K562 (cell line): Measurements from ENCODE around the gene S100A10. TPM values are rescaled to one million over a fixed set of nuclear protein-coding genes. Genes with fewer than 3 reads are reported as not detected.
A peak's percentile ranks its signal among the peaks of the same experiment; 100 is the strongest.

ENCODE experiments used
- CEBPB ChIP-seq: fragments of 450-650 bp; IDR thresholded peaks from 2 replicates; pipeline ENCODE4 v1.6.1; 2016; ENCODE audit warnings: missing genetic modification characterization, missing compliant biosample characterization
- CXXC5 ChIP-seq: fragments of 250-450 bp; sonication (Bioruptor Pico); IDR thresholded peaks from 2 replicates; pipeline ENCODE4 v1.8.0; 2022; ENCODE audit warnings: inconsistent platforms, mild to moderate bottlenecking, moderate library complexity
- EHMT2 ChIP-seq: fragments of 450-650 bp; IDR thresholded peaks from 2 replicates; pipeline ENCODE4 v1.6.1; 2018; ENCODE audit warnings: antibody characterized with exemption
- EP400 ChIP-seq: fragments of 450-650 bp; IDR thresholded peaks from 2 replicates; pipeline ENCODE4 v1.6.1; 2017; ENCODE audit warnings: antibody characterized with exemption, mild to moderate bottlenecking, moderate library complexity
- FOSL1 ChIP-seq: fragments of 200-800 bp; sonication (Bioruptor generic); conservative IDR thresholded peaks from 2 replicates; pipeline ENCODE4 v1.6.1; 2016; ENCODE audit warnings: missing genetic modification characterization, missing compliant biosample characterization
- L3MBTL2 ChIP-seq: fragments of 450-650 bp; IDR thresholded peaks from 2 replicates; pipeline ENCODE4 v1.6.1; 2016; ENCODE audit warnings: mild to moderate bottlenecking, moderate library complexity
- MECOM ChIP-seq: fragments of 250-450 bp; sonication (Bioruptor Pico); IDR thresholded peaks from 2 replicates; pipeline ENCODE4 v1.8.0; 2022; ENCODE audit warnings: inconsistent platforms
- NFRKB ChIP-seq: fragments of 450-650 bp; IDR thresholded peaks from 2 replicates; pipeline ENCODE4 v1.6.1; 2016; ENCODE audit warnings: low read depth
- POLR2H ChIP-seq: IDR thresholded peaks from 2 replicates; pipeline ENCODE4 v1.6.1; 2016; ENCODE audit warnings: missing genetic modification characterization, low read depth, mild to moderate bottlenecking, control low read depth, missing compliant biosample characterization, moderate library complexity
- RBFOX2 ChIP-seq: fragments of 200-400 bp; formaldehyde crosslinking; IDR thresholded peaks from 2 replicates; pipeline ENCODE4 v1.6.1; 2017; ENCODE audit warnings: low read depth, mild to moderate bottlenecking, low read length, moderate library complexity
- TAF7 ChIP-seq: fragments of 450-650 bp; IDR thresholded peaks from 2 replicates; pipeline ENCODE4 v1.6.1; 2016; ENCODE audit warnings: missing genetic modification characterization, missing compliant biosample characterization
- TRIM24 ChIP-seq, 2 experiments: fragments of 450-650 bp; IDR thresholded peaks; 2 replicates each; pipeline ENCODE4 v1.6.1; 2016
- ZC3H8 ChIP-seq: fragments of 450-650 bp; IDR thresholded peaks from 2 replicates; pipeline ENCODE4 v1.6.1; 2017
- ZNF175 ChIP-seq: fragments of 200-800 bp; sonication (Bioruptor generic); IDR thresholded peaks from 2 replicates; pipeline ENCODE4 v1.6.1; 2016; ENCODE audit warnings: low read depth, mild to moderate bottlenecking, missing genetic modification characterization, missing compliant biosample characterization
- ZNF239 ChIP-seq: fragments of 250-450 bp; sonication (Bioruptor Pico); IDR thresholded peaks from 2 replicates; pipeline ENCODE4 v1.4.0; 2020; ENCODE audit warnings: mild to moderate bottlenecking
- ZSCAN32 ChIP-seq: fragments of 450-650 bp; formaldehyde crosslinking; IDR thresholded peaks from 2 replicates; pipeline ENCODE4 v1.4.0; 2020; ENCODE audit warnings: mild to moderate bottlenecking, moderate library complexity
- polyA plus RNA-seq, 8 experiments: library from polyadenylated mRNA; depleted of rRNA in 4 of 8; stranded (reverse) in 5 of 8; unstranded in 3 of 8; fragments of >200 nt; fragmentation: Nextera tagmentation in 2 of 8; fragmentation: Illumina TruSeq in 1 of 8; extraction: Ambion mirVana in 2 of 8; extraction: Trizol in 1 of 8; gene quantifications; 2 replicates each; pipeline versions ENCODE4 v1.2.1 to v1.2.3, GENCODE V29; 2011 to 2014; ENCODE audit warnings: inconsistent platforms in 1 of 8, missing spikeins in 1 of 8
- total RNA-seq, 7 experiments: library from RNA; depleted of rRNA in 6 of 7; stranded (reverse); fragments of >200 nt in 6 of 7; fragmentation: Illumina TruSeq in 2 of 7; extraction: Trizol in 2 of 7; gene quantifications; 2 replicates each; pipeline versions ENCODE4 v1.2.1 to v1.2.3, GENCODE V29; 2011 to 2021; ENCODE audit warnings: low replicate concordance in 1 of 7
- TF ChIP-seq, protein P1 (sequence below): fragments of 150-350 bp; IDR thresholded peaks from 2 replicates; pipeline ENCODE4 v1.6.1; 2014; ENCODE audit warnings: low read depth, mild to moderate bottlenecking, low read length, borderline replicate concordance
- TF ChIP-seq, protein P2 (sequence below): fragments of 250-450 bp; sonication (Bioruptor Pico); IDR thresholded peaks from 2 replicates; pipeline ENCODE4 v1.8.0; 2022; ENCODE audit warnings: inconsistent platforms
- TF ChIP-seq, protein P3 (sequence below): fragments of 450-650 bp; formaldehyde crosslinking; conservative IDR thresholded peaks from 2 replicates; pipeline ENCODE4 v1.4.0; 2022; ENCODE audit warnings: mild to moderate bottlenecking, missing genetic modification characterization
- TF ChIP-seq, protein P4 (sequence below), 2 experiments: fragments of 450-650 bp; IDR thresholded peaks; 2 replicates each; pipeline ENCODE4 v1.6.1; 2016

Gene S100A10
- total and polyA plus RNA-seq, 9 of the 15 experiments (the other 6 are each of a cell fraction or from before 2014, with no cell fraction given) = 0.32 to 1.6 (median 0.50) TPM; not detected in 3

DNA sequence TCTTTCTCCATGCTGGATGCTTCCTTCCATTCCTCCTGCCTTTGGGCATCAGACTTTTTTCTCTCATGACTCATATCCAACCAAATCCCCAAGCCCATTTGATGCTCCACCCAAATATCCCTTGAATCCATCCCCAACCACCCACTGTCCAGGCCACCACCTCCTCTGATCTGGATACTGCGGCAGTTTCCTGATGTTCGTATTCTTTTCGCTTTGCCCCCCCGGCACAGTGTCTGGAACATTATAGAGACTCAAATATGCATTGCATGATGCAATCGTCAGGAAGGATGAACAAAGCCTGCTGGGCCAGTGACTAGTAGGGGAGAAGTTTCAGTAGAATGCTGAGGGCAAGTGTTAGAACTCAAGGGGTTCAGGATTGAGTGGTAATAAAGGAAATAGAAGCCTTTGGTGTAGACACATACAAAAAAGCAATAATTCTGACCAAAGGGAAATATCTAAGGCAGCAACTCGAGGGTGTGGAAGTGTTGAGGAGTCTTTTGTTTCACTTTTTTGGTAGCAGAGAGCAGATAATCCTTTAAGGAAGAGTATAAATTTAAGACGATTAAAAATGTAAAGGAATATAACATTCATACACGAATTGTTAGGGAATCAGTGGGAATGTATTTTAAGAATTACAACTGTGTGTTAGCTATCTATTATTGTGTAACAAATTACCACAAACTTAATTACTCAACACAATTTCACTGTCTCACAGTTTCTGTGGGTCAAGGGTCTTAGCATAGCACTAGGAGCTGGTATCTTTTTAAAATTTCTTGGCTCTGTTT is 35.7 kb upstream of the S100A10 start (continued):
- TF ChIP-seq, protein P1, sequence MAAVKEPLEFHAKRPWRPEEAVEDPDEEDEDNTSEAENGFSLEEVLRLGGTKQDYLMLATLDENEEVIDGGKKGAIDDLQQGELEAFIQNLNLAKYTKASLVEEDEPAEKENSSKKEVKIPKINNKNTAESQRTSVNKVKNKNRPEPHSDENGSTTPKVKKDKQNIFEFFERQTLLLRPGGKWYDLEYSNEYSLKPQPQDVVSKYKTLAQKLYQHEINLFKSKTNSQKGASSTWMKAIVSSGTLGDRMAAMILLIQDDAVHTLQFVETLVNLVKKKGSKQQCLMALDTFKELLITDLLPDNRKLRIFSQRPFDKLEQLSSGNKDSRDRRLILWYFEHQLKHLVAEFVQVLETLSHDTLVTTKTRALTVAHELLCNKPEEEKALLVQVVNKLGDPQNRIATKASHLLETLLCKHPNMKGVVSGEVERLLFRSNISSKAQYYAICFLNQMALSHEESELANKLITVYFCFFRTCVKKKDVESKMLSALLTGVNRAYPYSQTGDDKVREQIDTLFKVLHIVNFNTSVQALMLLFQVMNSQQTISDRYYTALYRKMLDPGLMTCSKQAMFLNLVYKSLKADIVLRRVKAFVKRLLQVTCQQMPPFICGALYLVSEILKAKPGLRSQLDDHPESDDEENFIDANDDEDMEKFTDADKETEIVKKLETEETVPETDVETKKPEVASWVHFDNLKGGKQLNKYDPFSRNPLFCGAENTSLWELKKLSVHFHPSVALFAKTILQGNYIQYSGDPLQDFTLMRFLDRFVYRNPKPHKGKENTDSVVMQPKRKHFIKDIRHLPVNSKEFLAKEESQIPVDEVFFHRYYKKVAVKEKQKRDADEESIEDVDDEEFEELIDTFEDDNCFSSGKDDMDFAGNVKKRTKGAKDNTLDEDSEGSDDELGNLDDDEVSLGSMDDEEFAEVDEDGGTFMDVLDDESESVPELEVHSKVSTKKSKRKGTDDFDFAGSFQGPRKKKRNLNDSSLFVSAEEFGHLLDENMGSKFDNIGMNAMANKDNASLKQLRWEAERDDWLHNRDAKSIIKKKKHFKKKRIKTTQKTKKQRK = no peak
- TF ChIP-seq CXXC5 (CRISPR knock-in tag) (peak; percentile 41; the same call in 1 of the 2 replicates), ZC3H8 (no peak), EHMT2 (peak; percentile 87), ZNF239 (CRISPR knock-in tag) (peak; percentile 51; the same call in 1 of the 2 replicates), ZSCAN32 (CRISPR knock-in tag) (peak; percentile 93), L3MBTL2 (0 out of 2 replicates have a peak, but pooled peaks have one; percentile 20), CEBPB (tag) (peak; percentile 75), MECOM (CRISPR knock-in tag) (no peak), EP400 (peak; percentile 38; the same call in 1 of the 2 replicates), TRIM24 (IDR thresholded peaks at IDR 0.05) (peak; percentile 89 to 92), RBFOX2 (no peak), POLR2H (tag) (peak; percentile 50; the same call in 1 of the 2 replicates), NFRKB (0 out of 2 replicates have a peak, but pooled peaks have one; percentile 72), FOSL1 (tag) (peak; percentile 42; the same call in 1 of the 2 replicates), TAF7 (tag) (0 out of 2 replicates have a peak, but pooled peaks have one; percentile 35), ZNF175 (CRISPR knock-in tag) (0 out of 2 replicates have a peak, but pooled peaks have one; percentile 32)
- TF ChIP-seq, protein P2, sequence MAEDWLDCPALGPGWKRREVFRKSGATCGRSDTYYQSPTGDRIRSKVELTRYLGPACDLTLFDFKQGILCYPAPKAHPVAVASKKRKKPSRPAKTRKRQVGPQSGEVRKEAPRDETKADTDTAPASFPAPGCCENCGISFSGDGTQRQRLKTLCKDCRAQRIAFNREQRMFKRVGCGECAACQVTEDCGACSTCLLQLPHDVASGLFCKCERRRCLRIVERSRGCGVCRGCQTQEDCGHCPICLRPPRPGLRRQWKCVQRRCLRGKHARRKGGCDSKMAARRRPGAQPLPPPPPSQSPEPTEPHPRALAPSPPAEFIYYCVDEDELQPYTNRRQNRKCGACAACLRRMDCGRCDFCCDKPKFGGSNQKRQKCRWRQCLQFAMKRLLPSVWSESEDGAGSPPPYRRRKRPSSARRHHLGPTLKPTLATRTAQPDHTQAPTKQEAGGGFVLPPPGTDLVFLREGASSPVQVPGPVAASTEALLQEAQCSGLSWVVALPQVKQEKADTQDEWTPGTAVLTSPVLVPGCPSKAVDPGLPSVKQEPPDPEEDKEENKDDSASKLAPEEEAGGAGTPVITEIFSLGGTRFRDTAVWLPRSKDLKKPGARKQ = 0 out of 2 replicates have a peak, but pooled peaks have one; percentile 8
- TF ChIP-seq, protein P3, sequence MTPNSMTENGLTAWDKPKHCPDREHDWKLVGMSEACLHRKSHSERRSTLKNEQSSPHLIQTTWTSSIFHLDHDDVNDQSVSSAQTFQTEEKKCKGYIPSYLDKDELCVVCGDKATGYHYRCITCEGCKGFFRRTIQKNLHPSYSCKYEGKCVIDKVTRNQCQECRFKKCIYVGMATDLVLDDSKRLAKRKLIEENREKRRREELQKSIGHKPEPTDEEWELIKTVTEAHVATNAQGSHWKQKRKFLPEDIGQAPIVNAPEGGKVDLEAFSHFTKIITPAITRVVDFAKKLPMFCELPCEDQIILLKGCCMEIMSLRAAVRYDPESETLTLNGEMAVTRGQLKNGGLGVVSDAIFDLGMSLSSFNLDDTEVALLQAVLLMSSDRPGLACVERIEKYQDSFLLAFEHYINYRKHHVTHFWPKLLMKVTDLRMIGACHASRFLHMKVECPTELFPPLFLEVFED (CRISPR knock-in tag) = peak; percentile 62; the same call in 1 of the 2 replicates
- TF ChIP-seq, protein P4, sequence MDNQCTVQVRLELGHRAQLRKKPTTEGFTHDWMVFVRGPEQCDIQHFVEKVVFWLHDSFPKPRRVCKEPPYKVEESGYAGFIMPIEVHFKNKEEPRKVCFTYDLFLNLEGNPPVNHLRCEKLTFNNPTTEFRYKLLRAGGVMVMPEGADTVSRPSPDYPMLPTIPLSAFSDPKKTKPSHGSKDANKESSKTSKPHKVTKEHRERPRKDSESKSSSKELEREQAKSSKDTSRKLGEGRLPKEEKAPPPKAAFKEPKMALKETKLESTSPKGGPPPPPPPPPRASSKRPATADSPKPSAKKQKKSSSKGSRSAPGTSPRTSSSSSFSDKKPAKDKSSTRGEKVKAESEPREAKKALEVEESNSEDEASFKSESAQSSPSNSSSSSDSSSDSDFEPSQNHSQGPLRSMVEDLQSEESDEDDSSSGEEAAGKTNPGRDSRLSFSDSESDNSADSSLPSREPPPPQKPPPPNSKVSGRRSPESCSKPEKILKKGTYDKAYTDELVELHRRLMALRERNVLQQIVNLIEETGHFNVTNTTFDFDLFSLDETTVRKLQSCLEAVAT (IDR thresholded peaks at IDR 0.05) = peak in 1 of 2 experiments; percentile 33; a peak in 1 of 4 replicates
